ENCODE results near the gene NPBWR2.

NPBWR2 gene

GRCh38 chr20:64106981-64107735 is at the start of gene NPBWR2:
Gene NPBWR2 (minus strand): TSS chr20:64107565. CDS start chr20:64106831, 734 bp downstream.
- TF ChIP-seq CTCF (IDR thresholded peaks at IDR 0.05) (no peak), ZFX (IDR thresholded peaks at IDR 0.05; ENCODE audit: borderline replicate concordance) (no peak)
- no peak within 1 kb of the TSS for H3K27ac ChIP-seq

- H3K27ac ChIP-seq, result no peak overlapping the region
- TF ChIP-seq ZFX (IDR thresholded peaks at IDR 0.05; ENCODE audit: borderline replicate concordance), result no peak
- no peak for TF ChIP-seq CTCF (IDR thresholded peaks at IDR 0.05)
Observed at GRCh38 chr20:64156136-64156885, 48.9 kb upstream of the NPBWR2 start.

- no peak overlapping the region for H3K27ac ChIP-seq
- TF ChIP-seq CTCF (IDR thresholded peaks at IDR 0.05) (no peak), ZFX (IDR thresholded peaks at IDR 0.05; ENCODE audit: borderline replicate concordance) (no peak)
Observed at GRCh38 chr20:64155258-64156135, 48.1 kb upstream of the NPBWR2 start.

- no peak overlapping the region for H3K27ac ChIP-seq
- TF ChIP-seq ZFX (IDR thresholded peaks at IDR 0.05; ENCODE audit: borderline replicate concordance), result no peak
- TF ChIP-seq CTCF (IDR thresholded peaks at IDR 0.05), result no peak
Observed at GRCh38 chr20:64154590-64155257, 47.4 kb upstream of the NPBWR2 start.

- TF ChIP-seq ZFX (IDR thresholded peaks at IDR 0.05; ENCODE audit: borderline replicate concordance) (no peak), CTCF (IDR thresholded peaks at IDR 0.05) (no peak)
- H3K27ac ChIP-seq, result no peak overlapping the region
Observed at GRCh38 chr20:64153861-64154589, 46.7 kb upstream of the NPBWR2 start.

GRCh38 chr20:64153410-64153809 is 46.0 kb upstream of the NPBWR2 start:
- no peak for TF ChIP-seq ZFX (IDR thresholded peaks at IDR 0.05; ENCODE audit: borderline replicate concordance)
- no peak for TF ChIP-seq CTCF (IDR thresholded peaks at IDR 0.05)
- H3K27ac ChIP-seq, result no peak overlapping the region

Measured in 22Rv1 (cell line).